Measurements from ENCODE around the gene MEGF11.

DNA sequence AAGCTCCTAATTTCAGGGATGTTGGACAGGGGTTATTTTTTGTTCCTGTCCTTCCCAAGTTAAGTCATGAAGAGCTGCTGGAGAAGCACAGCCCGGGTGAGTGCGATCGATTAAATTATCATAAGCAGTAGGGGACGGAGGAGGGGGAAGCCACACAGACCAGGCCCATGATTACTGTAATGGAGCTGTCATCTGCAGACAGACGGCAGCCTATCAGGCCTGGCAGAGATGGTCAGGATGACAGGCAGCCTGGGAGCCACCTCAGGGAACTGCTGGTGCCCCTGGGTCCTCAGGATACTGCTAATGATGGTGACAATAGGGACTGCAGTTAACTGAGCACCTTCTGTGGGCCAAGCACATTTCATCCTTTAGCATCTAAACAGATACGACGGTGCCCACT, 236.6 kb downstream of the MEGF11 start:
- TF ChIP-seq, protein P1, sequence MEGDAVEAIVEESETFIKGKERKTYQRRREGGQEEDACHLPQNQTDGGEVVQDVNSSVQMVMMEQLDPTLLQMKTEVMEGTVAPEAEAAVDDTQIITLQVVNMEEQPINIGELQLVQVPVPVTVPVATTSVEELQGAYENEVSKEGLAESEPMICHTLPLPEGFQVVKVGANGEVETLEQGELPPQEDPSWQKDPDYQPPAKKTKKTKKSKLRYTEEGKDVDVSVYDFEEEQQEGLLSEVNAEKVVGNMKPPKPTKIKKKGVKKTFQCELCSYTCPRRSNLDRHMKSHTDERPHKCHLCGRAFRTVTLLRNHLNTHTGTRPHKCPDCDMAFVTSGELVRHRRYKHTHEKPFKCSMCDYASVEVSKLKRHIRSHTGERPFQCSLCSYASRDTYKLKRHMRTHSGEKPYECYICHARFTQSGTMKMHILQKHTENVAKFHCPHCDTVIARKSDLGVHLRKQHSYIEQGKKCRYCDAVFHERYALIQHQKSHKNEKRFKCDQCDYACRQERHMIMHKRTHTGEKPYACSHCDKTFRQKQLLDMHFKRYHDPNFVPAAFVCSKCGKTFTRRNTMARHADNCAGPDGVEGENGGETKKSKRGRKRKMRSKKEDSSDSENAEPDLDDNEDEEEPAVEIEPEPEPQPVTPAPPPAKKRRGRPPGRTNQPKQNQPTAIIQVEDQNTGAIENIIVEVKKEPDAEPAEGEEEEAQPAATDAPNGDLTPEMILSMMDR (conservative IDR thresholded peaks at IDR 0.05; ENCODE audit: low read depth, low read length), result no peak
- no peak for TF ChIP-seq EZH2 (IDR thresholded peaks at IDR 0.05; ENCODE audit: low read length, unreplicated experiment)
